Measurements from ENCODE around the gene TAGLN. TPM values are rescaled to one million over a fixed set of nuclear protein-coding genes. Genes with fewer than 3 reads are reported as not detected.

TAGLN gene
- total RNA-seq, 1 experiment from 2014 or later, result 11.0 TPM

DNA sequence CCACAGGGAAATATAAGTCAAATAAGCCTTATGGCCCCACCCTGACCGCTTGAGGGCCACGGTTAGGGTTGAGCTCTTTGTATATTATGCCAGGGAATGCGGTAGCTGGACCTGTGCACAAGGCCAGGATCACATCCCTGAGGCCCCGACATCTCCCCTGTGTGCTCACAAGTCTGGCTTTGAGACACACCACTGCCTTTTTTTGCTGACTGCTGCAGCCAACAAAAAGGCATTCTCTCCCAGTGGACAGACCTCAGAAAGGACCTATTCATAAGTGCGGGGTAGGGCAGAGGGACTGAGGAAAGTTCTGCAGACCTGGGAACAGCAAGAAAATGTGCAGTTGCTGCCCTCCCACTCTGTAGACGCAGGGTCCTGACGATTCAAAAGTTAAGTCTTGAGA, 24.1 kb upstream of the TAGLN start:
- Histone ChIP-seq H3K4me1 (replicated peaks; ENCODE audit: insufficient read depth) (peaks cover 18% of the 10 kb centered on the region), H3K9me3 (ENCODE audit: insufficient read depth, low read depth) (no peaks in the 10 kb centered on the region), H2AFZ (no peak overlapping the region), H3K4me2 (no peak overlapping the region), H3K79me2 (ENCODE audit: low read depth) (no peaks in the 10 kb centered on the region), H4K20me1 (ENCODE audit: insufficient read depth) (0 out of 2 replicates have a peak, but pooled peaks cover 1% of the 10 kb centered on the region), H3K27ac (no peak overlapping the region), H3K4me3 (no peak overlapping the region), H3F3A (ENCODE audit: insufficient read depth, low read depth) (peaks cover 27% of the 10 kb centered on the region; the same call in 1 of the 2 replicates), H3K36me3 (ENCODE audit: low read depth) (0 out of 2 replicates have a peak, but pooled peaks cover 9% of the 10 kb centered on the region), H3K9me2 (ENCODE audit: insufficient read depth) (no peaks in the 10 kb centered on the region), H3K27me3 (ENCODE audit: insufficient read depth, low read depth) (no peaks in the 10 kb centered on the region)
- no peak for DNase-seq
- ChIA-PET CTCF (no interaction called here), POLR2A (ENCODE audit: unreplicated experiment) (interaction anchor here (0.6 kb wide), 1 partner anchor 29 kb away, joined by 4 read pairs; no protein-coding TSS in a partner anchor)
- no TSS peak for BruUV-seq (replicated peaks)
- intact Hi-C loops (cut with micrococcal nuclease; ENCODE audit: unreplicated experiment), result no loop called here
- TF ChIP-seq, protein P1, sequence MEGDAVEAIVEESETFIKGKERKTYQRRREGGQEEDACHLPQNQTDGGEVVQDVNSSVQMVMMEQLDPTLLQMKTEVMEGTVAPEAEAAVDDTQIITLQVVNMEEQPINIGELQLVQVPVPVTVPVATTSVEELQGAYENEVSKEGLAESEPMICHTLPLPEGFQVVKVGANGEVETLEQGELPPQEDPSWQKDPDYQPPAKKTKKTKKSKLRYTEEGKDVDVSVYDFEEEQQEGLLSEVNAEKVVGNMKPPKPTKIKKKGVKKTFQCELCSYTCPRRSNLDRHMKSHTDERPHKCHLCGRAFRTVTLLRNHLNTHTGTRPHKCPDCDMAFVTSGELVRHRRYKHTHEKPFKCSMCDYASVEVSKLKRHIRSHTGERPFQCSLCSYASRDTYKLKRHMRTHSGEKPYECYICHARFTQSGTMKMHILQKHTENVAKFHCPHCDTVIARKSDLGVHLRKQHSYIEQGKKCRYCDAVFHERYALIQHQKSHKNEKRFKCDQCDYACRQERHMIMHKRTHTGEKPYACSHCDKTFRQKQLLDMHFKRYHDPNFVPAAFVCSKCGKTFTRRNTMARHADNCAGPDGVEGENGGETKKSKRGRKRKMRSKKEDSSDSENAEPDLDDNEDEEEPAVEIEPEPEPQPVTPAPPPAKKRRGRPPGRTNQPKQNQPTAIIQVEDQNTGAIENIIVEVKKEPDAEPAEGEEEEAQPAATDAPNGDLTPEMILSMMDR (conservative IDR thresholded peaks at IDR 0.05), result no peak
- no peak for TF ChIP-seq EZH2 (IDR thresholded peaks at IDR 0.05; ENCODE audit: low read depth)

DNA sequence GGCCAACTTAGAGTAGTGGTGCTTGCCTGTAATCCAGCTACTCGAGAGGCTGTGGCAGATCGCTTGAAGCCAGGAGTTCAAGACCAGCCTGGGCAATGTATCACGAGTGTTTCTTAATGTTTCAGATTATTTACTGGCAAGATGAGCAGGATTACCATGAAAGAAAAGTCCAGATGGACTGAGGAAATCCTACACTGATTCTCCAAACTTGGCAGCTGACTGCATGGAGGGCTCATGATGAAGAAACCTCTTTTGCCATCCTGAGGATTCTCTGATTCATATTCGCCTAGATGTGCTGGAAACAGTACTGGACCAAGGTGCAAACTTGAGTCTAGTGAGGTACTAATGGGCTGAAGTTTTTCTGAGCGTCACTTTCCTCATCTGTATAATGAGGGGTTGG, 23.4 kb upstream of the TAGLN start:
- Histone ChIP-seq H2AFZ (no peak overlapping the region), H3K27ac (no peak overlapping the region), H3K79me2 (ENCODE audit: low read depth) (no peaks in the 10 kb centered on the region), H3K36me3 (ENCODE audit: low read depth) (0 out of 2 replicates have a peak, but pooled peaks cover 8% of the 10 kb centered on the region), H3K4me2 (no peak overlapping the region), H3K9me3 (ENCODE audit: insufficient read depth, low read depth) (no peaks in the 10 kb centered on the region), H3K4me1 (replicated peaks; ENCODE audit: insufficient read depth) (peaks cover 19% of the 10 kb centered on the region), H4K20me1 (ENCODE audit: insufficient read depth) (no peaks in the 10 kb centered on the region), H3K27me3 (ENCODE audit: insufficient read depth, low read depth) (no peaks in the 10 kb centered on the region), H3K4me3 (no peak overlapping the region), H3K9me2 (ENCODE audit: insufficient read depth) (no peaks in the 10 kb centered on the region), H3F3A (ENCODE audit: insufficient read depth, low read depth) (peaks cover 23% of the 10 kb centered on the region; the same call in 1 of the 2 replicates)
- CTCF ChIA-PET, result no interaction called here
- intact Hi-C loops (cut with micrococcal nuclease; ENCODE audit: unreplicated experiment), result no loop called here
- POLR2A ChIA-PET (ENCODE audit: unreplicated experiment), result no interaction called here
- BruUV-seq (replicated peaks), result no TSS peak
- TF ChIP-seq EZH2 (IDR thresholded peaks at IDR 0.05; ENCODE audit: low read depth), result no peak
- TF ChIP-seq, protein P1 (conservative IDR thresholded peaks at IDR 0.05), result no peak
- DNase-seq, result no peak

DNA sequence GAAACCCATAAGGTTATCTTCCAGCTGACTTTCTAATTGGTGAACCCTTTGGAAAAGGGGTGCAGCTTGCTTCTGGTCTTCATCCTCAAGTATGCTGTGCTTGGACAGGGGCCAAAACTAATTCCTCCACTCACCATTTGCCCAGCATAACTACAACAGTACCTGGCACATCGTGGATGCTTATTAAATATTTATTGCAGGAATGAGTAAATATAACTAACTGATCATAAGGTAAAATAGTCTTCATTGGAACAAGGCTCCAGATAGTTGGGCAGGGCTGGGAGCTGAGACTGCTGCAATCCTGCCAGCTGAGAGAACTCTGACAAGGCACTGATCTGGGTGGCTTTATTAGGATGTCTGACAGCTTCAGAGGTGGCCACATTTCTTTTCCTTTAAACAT, 23.0 kb upstream of the TAGLN start:
- intact Hi-C loops (cut with micrococcal nuclease; ENCODE audit: unreplicated experiment), result no loop called here
- Histone ChIP-seq H3K27me3 (ENCODE audit: insufficient read depth, low read depth) (no peaks in the 10 kb centered on the region), H3K9me2 (ENCODE audit: insufficient read depth) (no peaks in the 10 kb centered on the region), H3K4me2 (no peak overlapping the region), H3K79me2 (ENCODE audit: low read depth) (no peaks in the 10 kb centered on the region), H3K27ac (no peak overlapping the region), H3K9me3 (ENCODE audit: insufficient read depth, low read depth) (no peaks in the 10 kb centered on the region), H3F3A (ENCODE audit: insufficient read depth, low read depth) (peaks cover 21% of the 10 kb centered on the region; the same call in 1 of the 2 replicates), H3K36me3 (ENCODE audit: low read depth) (0 out of 2 replicates have a peak, but pooled peaks cover 4% of the 10 kb centered on the region), H4K20me1 (ENCODE audit: insufficient read depth) (no peaks in the 10 kb centered on the region), H2AFZ (no peak overlapping the region), H3K4me1 (replicated peaks; ENCODE audit: insufficient read depth) (peaks cover 19% of the 10 kb centered on the region), H3K4me3 (no peak overlapping the region)
- TF ChIP-seq, protein P1 (conservative IDR thresholded peaks at IDR 0.05), result no peak
- TF ChIP-seq EZH2 (IDR thresholded peaks at IDR 0.05; ENCODE audit: low read depth), result no peak
- ChIA-PET POLR2A (ENCODE audit: unreplicated experiment) (no interaction called here), CTCF (no interaction called here)
- DNase-seq, result no peak
- BruUV-seq (replicated peaks), result no TSS peak
